Immature natural killer cell (primary cell): ENCODE measurements around the gene TESK1. TPM values are rescaled to one million over a fixed set of nuclear protein-coding genes. Genes with fewer than 3 reads are reported as not detected.
"Not testable (repeated sequence)": the region's sequence is repeated elsewhere in the genome, so short reads cannot be mapped to it uniquely, and the experiment has no call there.

Source experiments
- DNase-seq, 3 donors: peaks; one replicate each; pipeline ENCODE4 v3.0.0; 2022; ENCODE audit warnings: mixed read lengths in 1 of 3
- H3K27ac Mint-ChIP-seq, 6 donors: one replicate each; pipeline ENCODE4 v1.8.0; 2020; ENCODE audit warnings: mixed read lengths in 6 of 6, mild to moderate bottlenecking in 5 of 6, inconsistent platforms in 4 of 6, moderate library complexity in 3 of 6
- H3K27me3 Mint-ChIP-seq, 3 donors: one replicate each; pipeline ENCODE4 v1.8.0; 2020 to 2021; ENCODE audit warnings: low read depth in 3 of 3, mild to moderate bottlenecking in 3 of 3, mixed read lengths in 3 of 3, moderate library complexity in 3 of 3, inconsistent platforms in 1 of 3
- H3K36me3 Mint-ChIP-seq, 3 donors: one replicate each; pipeline ENCODE4 v1.8.0; 2020; ENCODE audit warnings: mixed read lengths in 3 of 3, inconsistent platforms in 2 of 3, mild to moderate bottlenecking in 2 of 3
- H3K4me1 Mint-ChIP-seq, 2 donors: one replicate each; pipeline ENCODE4 v1.8.0; 2020; ENCODE audit warnings: inconsistent platforms in 2 of 2, mild to moderate bottlenecking in 2 of 2, mixed read lengths in 2 of 2, moderate library complexity in 1 of 2
- H3K4me3 Mint-ChIP-seq, 5 donors: one replicate each; pipeline ENCODE4 v1.8.0; 2020; ENCODE audit warnings: mild to moderate bottlenecking in 5 of 5, mixed read lengths in 5 of 5, inconsistent platforms in 3 of 5, moderate library complexity in 3 of 5
- H3K9me3 Mint-ChIP-seq, 6 donors: one replicate each; pipeline ENCODE4 v1.8.0; 2020; ENCODE audit warnings: mild to moderate bottlenecking in 6 of 6, mixed read lengths in 6 of 6, inconsistent platforms in 4 of 6, moderate library complexity in 3 of 6
- polyA plus RNA-seq, 3 donors: library from polyadenylated mRNA; unstranded; fragments of 300-500 nt; fragmentation: Illumina TruSeq; gene quantifications; one replicate each; pipeline ENCODE4 v1.2.3, GENCODE V29; 2021

The TESK1 gene
- polyA plus RNA-seq, 3 donors from 2014 or later, result 6.5 to 23.7 (median 8.1) TPM

DNA sequence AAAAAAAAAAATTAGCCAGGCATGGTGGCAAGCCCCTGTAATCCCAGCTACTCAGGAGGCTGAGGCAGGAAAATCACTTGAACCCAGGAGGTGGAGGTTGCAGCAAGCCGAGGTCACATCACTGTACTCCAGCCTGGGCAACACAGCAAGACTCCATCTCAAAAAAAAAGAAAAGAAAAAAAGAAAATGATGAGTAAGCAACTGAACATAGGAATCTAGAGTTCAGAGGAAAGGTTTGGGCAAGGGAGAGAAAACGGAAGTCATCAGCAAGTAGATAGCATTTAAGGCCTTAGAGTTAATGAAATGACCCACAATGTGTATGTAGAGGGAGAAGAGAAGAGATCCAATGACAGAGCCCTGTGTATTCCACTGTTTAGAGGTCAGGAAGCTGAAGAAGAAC lies 8.2 kb upstream of the TESK1 start:
- H3K4me1 Mint-ChIP-seq, H3K4me3 Mint-ChIP-seq, H3K27ac Mint-ChIP-seq, H3K27me3 Mint-ChIP-seq, DNase-seq: not testable (repeated sequence)
- Mint-ChIP-seq H3K36me3 (peaks cover 10 to 23% (median 15%) of the 10 kb centered on the region in 3 donors), H3K9me3 (peaks cover 10 to 24% (median 19%) of the 10 kb centered on the region in 6 donors)

DNA sequence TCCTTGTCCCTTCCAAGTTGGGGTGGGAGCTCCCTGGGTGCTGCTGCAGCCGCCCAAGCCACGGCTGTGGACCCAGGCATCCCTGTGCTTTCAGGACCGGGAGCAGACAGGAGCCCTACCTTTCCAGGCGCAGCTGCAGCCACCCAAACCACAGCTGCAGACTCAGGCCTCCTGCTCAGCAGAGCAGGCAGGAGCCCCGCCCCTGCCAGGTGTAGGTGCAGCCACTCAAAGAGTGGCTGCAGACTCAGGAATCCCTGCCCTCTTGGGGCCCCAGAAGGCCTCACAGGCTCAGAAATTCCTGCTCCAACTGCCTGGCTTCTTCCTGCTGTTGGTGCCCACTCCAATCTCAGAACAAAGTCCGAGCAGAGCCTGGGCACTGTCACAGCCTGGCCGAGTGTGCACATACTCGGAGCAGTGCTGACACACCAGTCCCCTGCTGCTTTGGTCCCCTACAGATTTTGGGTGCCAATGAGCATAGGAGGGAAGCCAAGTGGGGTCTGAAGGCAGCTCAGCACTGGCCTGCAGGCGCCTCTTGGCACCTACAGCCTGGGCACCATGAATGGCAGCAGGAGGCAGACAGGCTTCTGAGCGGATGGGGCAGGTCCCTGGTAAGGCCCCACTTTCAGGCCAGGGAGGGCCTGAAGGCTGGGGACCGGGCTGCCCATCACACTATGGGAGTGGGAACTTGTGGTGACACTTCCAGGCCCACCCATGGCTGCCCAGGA lies 6.0 kb upstream of the TESK1 start:
- H3K4me3 Mint-ChIP-seq, result no peak overlapping the region
- DNase-seq, result no peak
- no peak overlapping the region for H3K27ac Mint-ChIP-seq
- H3K27me3 Mint-ChIP-seq, result peaks cover 3 to 6% (median 3%) of the 10 kb centered on the region in 3 donors
- H3K4me1 Mint-ChIP-seq, result peaks cover 11 to 12% of the 10 kb centered on the region in 2 donors
- H3K9me3 Mint-ChIP-seq, result peaks cover 0 to 6% (median 3%) of the 10 kb centered on the region in 6 donors
- H3K36me3 Mint-ChIP-seq, result peaks cover 0 to 9% (median 4%) of the 10 kb centered on the region in 3 donors

DNA sequence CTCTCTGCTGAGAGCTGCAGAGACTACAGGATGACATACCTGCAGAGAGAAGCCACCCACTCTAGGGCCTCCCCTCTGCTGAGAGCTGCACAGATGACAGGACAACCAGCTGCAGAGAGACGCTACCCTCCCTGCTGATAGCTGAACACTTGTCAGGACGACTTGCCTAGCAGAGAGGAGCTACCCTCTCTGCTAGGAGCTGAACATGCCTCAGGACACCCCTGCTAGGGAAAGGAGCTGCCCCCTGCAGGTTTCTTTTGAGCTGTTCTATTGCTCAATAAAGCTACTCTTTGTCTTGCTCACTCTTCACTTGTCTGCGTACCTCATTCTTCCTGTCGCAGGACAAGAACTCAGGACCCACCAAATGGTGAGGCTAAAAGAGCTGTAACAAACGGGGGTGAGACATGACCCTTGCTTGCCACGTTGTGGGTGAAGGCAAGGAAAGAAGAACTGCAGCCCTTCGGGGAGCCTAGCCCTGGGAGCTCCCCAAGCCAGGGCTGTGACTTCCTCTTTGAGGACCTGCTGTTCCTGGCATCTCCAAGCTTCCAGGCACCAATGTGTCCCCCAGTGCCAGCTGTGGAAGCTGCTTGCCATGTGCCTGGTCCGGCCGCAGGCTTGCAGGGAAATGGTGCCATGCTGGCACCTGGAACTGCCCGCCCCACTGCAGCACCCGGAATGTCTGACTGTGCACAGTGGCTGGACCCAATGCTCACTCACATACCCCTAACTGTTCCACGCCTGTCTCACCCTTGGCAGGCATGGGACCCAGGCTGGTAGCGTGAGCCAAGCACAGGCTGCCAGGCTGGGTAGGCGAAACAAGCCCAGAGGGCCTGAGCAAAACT lies 5.1 kb upstream of the TESK1 start:
- Mint-ChIP-seq H3K9me3 (no peaks in the 10 kb centered on the region), H3K36me3 (peaks cover 0 to 4% (median 0%) of the 10 kb centered on the region in 3 donors), H3K27me3 (peaks cover 6 to 11% (median 10%) of the 10 kb centered on the region in 3 donors), H3K4me1 (peaks cover 17 to 19% of the 10 kb centered on the region in 2 donors), H3K4me3 (no peak overlapping the region), H3K27ac (no peak overlapping the region)
- no peak for DNase-seq

DNA sequence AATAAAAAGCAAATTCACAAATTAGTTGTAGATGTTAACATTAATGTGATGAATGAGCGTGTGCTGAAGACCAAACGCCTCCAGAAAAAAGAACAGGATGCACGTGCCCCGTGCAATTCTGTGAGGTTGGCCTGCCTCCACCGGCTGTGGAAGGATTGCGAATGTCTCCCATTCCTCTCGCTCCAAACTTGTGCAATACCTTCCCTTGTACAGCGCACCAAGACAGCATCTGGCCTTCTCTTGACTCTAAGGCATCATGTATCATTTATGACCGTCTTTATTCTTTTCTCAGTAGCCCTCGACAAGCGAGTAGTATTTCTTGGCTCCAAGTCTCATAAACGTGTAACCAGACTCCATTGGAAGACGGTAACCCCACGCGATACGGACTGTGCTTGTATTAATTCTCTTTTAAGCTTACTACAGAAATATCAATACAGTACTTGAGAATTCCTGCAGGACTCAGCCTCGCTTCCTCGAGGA lies 1.5 kb upstream of the TESK1 start:
- peak overlapping the region; percentile 97 to 100 (median 99) for H3K27ac Mint-ChIP-seq
- H3K36me3 Mint-ChIP-seq, result peaks cover 0 to 12% (median 7%) of the 10 kb centered on the region in 3 donors
- no peak for DNase-seq
- no peaks in the 10 kb centered on the region for H3K9me3 Mint-ChIP-seq
- peak overlapping the region; percentile 95 to 100 (median 98) for H3K4me3 Mint-ChIP-seq
- peaks cover 6 to 11% (median 10%) of the 10 kb centered on the region in 3 donors for H3K27me3 Mint-ChIP-seq
- peaks cover 41 to 44% of the 10 kb centered on the region in 2 donors for H3K4me1 Mint-ChIP-seq

DNA sequence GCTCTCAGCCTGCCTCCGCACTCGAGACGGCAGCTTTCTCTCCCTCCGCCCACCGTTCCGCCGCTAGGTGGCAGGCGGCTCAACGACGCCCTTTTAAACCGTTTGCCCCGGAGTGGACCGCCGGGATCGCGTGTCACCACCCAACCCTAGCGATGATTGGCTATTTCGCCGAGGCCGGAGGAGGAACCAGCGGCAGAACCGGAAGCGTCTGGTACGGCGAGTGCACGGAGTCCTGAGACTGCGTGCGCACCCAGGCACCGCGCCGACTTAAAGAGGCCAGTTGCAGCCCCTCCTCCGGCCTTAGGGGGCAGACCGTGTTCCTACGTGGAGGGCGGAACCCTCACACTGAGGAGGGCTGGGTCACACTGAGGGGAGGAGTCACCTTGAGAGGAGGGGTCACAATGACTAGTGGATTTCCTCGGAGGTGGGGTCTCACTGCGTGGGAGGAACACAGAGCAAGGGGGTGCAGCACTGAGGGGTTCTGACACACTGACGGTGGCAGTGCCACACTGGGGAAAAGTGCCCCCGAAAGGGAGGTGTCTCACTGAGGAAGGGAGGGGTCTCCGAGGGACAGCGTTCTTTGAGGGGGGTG lies 980 bp upstream of the TESK1 start:
- H3K27me3 Mint-ChIP-seq, result peaks cover 6 to 12% (median 11%) of the 10 kb centered on the region in 3 donors
- peak; percentile 99 to 100 (median 100) for DNase-seq
- H3K4me1 Mint-ChIP-seq, result peaks cover 43 to 44% of the 10 kb centered on the region in 2 donors
- H3K27ac Mint-ChIP-seq, result peak overlapping the region; percentile 97 to 100 (median 99)
- H3K36me3 Mint-ChIP-seq, result peaks cover 0 to 12% (median 7%) of the 10 kb centered on the region in 3 donors
- no peaks in the 10 kb centered on the region for H3K9me3 Mint-ChIP-seq
- H3K4me3 Mint-ChIP-seq, result peak overlapping the region; percentile 95 to 100 (median 98)

DNA sequence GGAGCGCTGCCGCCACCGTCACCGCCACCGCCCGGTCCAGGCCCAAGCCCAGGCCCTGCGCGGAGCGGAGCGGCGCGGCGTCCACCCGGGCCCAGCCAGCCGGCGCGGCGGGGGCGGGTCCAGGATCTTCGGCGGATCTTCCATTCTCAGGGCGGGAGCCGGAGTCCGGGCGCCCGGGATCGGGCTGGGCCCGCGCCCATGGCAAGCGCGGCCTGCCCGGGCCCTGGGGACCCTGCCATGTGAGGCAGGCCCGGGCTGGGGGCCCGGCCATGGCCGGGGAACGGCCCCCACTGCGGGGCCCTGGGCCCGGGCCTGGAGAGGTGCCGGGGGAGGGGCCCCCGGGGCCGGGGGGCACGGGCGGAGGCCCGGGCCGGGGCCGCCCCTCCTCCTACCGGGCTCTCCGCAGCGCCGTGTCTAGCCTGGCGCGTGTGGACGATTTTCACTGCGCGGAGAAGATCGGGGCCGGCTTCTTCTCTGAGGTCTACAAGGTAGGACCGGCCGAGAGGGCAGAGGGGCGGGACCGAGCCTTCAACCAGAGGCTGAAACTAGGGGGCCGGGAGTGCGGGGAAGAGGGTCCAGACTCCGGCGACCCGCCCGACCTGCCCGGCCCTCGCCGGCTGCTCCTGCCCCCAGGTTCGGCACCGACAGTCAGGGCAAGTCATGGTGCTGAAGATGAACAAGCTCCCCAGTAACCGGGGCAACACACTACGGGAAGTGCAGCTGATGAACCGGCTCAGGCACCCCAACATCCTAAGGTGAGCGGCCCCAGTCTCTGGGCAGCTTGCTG lies 482 bp downstream of the TESK1 start:
- Mint-ChIP-seq H3K36me3 (peaks cover 0 to 12% (median 7%) of the 10 kb centered on the region in 3 donors), H3K4me1 (peaks cover 44% of the 10 kb centered on the region in 2 donors), H3K9me3 (peaks cover 0 to 2% (median 0%) of the 10 kb centered on the region in 6 donors), H3K27ac (peak overlapping the region; percentile 57 to 85 (median 74)), H3K4me3 (peak overlapping the region; percentile 81 to 84 (median 82)), H3K27me3 (peaks cover 6 to 12% (median 11%) of the 10 kb centered on the region in 3 donors)
- peak; percentile 25 to 33 (median 29) for DNase-seq

DNA sequence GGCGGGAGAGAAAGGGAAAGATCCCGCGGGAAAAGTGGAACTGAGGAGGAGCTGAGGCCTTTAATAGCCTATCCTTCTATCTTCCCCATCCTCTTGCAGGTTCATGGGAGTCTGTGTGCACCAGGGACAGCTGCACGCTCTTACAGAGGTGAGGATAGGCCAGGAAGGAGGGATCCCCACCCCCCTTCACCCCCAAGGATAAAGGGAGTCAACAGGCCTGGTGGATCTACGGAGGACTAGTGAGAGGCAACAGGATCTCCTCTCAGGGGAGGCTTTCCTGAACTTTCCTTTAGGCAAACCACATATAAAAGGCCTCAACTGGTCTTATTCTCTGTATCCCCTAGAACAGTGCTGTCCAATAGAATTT lies 1.1 kb downstream of the TESK1 start:
- peak overlapping the region; percentile 57 to 85 (median 74) for H3K27ac Mint-ChIP-seq
- peaks cover 0 to 2% (median 0%) of the 10 kb centered on the region in 6 donors for H3K9me3 Mint-ChIP-seq
- no peak for DNase-seq
- peaks cover 0 to 12% (median 7%) of the 10 kb centered on the region in 3 donors for H3K36me3 Mint-ChIP-seq
- peaks cover 6 to 12% (median 11%) of the 10 kb centered on the region in 3 donors for H3K27me3 Mint-ChIP-seq
- peak overlapping the region; percentile 81 to 84 (median 82) for H3K4me3 Mint-ChIP-seq
- H3K4me1 Mint-ChIP-seq, result peaks cover 45 to 50% of the 10 kb centered on the region in 2 donors

DNA sequence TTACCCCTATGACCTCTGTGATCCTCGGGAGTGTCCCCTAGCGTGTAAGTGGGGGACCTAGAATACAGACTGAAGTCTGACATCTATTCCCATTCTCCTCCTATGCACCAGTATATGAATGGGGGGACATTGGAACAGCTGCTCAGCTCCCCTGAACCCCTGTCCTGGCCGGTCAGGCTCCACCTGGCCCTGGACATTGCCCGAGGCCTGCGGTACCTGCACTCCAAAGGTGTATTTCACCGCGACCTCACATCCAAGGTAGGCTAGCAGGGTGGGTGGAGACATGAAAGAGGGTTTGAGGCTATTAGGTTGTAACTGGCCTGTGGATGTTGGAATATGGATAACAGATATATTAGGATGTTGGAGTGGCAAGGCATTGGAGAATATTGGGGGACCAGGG lies 1.7 kb downstream of the TESK1 start:
- Mint-ChIP-seq H3K9me3 (peaks cover 0 to 2% (median 0%) of the 10 kb centered on the region in 6 donors), H3K27ac (peak overlapping the region in 4 of 6 donors; percentile 2 to 80 (median 36)), H3K4me3 (peak overlapping the region; percentile 12 to 84 (median 68)), H3K4me1 (peaks cover 51 to 56% of the 10 kb centered on the region in 2 donors), H3K27me3 (peaks cover 6 to 12% (median 11%) of the 10 kb centered on the region in 3 donors), H3K36me3 (peaks cover 6 to 17% (median 7%) of the 10 kb centered on the region in 3 donors)
- no peak for DNase-seq

DNA sequence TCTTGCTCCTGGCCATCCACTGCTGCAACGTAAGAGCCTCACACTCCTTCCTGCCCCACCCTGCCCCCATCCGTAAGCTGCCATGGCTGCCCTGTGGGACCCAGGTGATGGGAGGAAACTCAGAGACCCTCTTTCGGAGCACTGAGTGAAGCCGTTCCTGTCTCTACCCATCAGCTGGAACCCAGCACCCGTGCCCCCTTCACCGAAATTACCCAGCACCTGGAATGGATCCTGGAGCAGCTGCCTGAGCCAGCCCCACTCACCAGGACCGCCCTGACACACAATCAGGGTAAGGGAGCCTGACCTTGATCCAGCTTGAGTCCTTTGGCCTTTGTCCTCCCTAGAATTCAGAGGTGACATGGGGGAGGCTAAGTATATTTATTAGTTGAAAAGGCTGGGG lies 3.2 kb downstream of the TESK1 start:
- H3K27ac Mint-ChIP-seq, result no peak overlapping the region
- no peak for DNase-seq
- peaks cover 7 to 20% (median 8%) of the 10 kb centered on the region in 3 donors for H3K36me3 Mint-ChIP-seq
- H3K4me3 Mint-ChIP-seq, result no peak overlapping the region
- H3K27me3 Mint-ChIP-seq, result peaks cover 6 to 12% (median 11%) of the 10 kb centered on the region in 3 donors
- peaks cover 0 to 2% (median 0%) of the 10 kb centered on the region in 6 donors for H3K9me3 Mint-ChIP-seq
- H3K4me1 Mint-ChIP-seq, result peaks cover 50 to 52% of the 10 kb centered on the region in 2 donors

DNA sequence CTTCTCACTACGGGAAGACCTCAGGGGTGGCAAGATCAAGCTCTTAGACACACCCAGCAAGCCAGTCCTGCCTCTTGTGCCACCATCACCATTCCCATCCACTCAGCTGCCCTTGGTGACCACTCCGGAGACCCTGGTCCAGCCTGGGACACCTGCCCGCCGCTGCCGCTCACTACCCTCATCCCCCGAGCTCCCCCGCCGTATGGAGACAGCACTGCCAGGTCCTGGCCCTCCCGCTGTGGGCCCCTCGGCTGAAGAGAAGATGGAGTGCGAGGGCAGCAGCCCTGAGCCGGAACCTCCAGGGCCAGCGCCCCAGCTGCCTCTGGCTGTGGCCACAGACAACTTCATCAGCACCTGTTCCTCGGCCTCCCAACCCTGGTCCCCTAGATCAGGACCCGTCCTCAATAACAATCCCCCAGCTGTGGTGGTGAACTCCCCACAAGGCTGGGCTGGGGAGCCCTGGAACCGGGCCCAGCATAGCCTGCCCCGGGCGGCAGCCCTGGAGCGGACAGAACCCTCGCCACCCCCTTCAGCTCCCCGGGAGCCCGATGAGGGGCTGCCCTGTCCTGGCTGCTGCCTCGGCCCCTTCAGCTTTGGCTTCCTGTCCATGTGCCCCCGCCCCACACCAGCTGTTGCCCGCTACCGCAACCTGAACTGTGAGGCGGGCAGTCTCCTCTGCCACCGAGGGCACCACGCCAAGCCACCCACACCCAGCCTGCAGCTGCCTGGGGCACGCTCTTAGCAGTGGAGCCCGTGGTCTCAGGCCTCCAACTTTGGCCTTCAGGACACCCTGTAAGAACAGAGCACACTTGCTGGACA lies 4.1 kb downstream of the TESK1 start:
- Mint-ChIP-seq H3K27ac (no peak overlapping the region), H3K36me3 (peaks cover 7 to 20% (median 9%) of the 10 kb centered on the region in 3 donors), H3K4me3 (peak overlapping the region in 1 of 5 donors; percentile 27), H3K27me3 (peaks cover under 1 to 8% (median 7%) of the 10 kb centered on the region in 3 donors), H3K9me3 (peaks cover 0 to 3% (median 0%) of the 10 kb centered on the region in 6 donors), H3K4me1 (peaks cover 40 to 42% of the 10 kb centered on the region in 2 donors)
- DNase-seq, result no peak

DNA sequence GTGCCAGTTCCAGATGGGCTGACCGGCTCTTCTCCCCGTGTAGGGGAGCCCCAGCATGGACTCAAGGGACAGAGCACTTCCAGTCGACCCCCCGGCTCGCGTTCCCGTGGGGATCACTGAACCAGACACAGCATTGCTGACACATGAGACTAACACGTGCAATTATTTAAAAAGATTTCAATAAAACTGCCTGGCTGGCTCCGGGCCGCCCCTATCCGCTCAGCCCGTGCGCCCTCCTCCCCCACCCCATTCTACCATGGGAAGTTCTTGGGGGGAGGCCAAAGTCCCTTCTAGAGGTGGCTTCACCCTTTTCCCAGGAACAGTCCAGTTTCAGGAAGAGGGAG lies 4.7 kb downstream of the TESK1 start:
- peaks cover 7 to 20% (median 15%) of the 10 kb centered on the region in 3 donors for H3K36me3 Mint-ChIP-seq
- DNase-seq, result no peak
- H3K27ac Mint-ChIP-seq, result no peak overlapping the region
- peaks cover 37 to 40% of the 10 kb centered on the region in 2 donors for H3K4me1 Mint-ChIP-seq
- H3K27me3 Mint-ChIP-seq, result peaks cover 0 to 4% (median 2%) of the 10 kb centered on the region in 3 donors
- peaks cover 0 to 3% (median 0%) of the 10 kb centered on the region in 6 donors for H3K9me3 Mint-ChIP-seq
- no peak overlapping the region for H3K4me3 Mint-ChIP-seq

DNA sequence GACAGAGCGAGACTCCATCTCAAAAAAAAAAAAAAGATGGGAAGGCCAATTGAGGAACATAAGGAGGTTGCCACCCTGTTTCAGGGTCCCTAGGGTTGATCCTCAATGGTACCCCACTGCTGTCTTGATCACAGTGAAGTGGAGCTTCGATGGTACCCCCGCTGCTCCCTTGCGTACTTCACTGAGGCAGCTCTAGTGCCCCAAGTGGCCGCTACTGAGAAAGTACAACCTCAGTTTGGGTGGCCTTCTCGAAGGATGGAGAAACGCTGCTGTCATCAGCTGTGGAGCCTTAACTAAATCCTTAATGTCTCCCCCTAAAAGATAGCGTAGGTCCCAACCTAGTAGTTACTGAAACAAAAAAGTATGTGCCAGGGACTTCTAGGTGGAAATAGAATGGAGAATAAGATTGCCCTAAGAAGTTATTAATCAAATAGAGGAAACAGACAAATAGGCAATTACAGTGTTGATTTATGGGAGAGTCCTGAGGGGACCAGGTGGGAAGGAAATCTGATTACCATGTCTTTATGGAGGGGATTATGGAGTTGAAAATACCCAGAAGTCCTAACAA lies 6.3 kb downstream of the TESK1 start:
- DNase-seq, result peak; percentile 46 to 54 (median 46)
- Mint-ChIP-seq H3K4me1 (peaks cover 43 to 49% of the 10 kb centered on the region in 2 donors), H3K4me3 (no peak overlapping the region), H3K9me3 (peaks cover 0 to 3% (median 0%) of the 10 kb centered on the region in 6 donors), H3K36me3 (peaks cover 7 to 20% (median 17%) of the 10 kb centered on the region in 3 donors), H3K27ac (peak overlapping the region; percentile 37 to 80 (median 54)), H3K27me3 (peaks cover 1 to 5% (median 4%) of the 10 kb centered on the region in 3 donors)
